Measurements from ENCODE around the gene DPF1. TPM values are rescaled to one million over a fixed set of nuclear protein-coding genes. Genes with fewer than 3 reads are reported as not detected.

The DPF1 gene
- total RNA-seq, 1 experiment from 2014 or later = 0.89 TPM

- DNase-seq (ENCODE audit: low spot score) = no peak
These were observed 59.5 kb downstream of the DPF1 start for GRCh38 chr19:38164526-38164925.

GRCh38 chr19:38163419-38164290 is 60.4 kb downstream of the DPF1 start:
- DNase-seq (ENCODE audit: low spot score) = no peak

- DNase-seq (ENCODE audit: low spot score) = no peak
These were observed 61.4 kb downstream of the DPF1 start for GRCh38 chr19:38162632-38163031.

GRCh38 chr19:38162094-38162493 is 61.9 kb downstream of the DPF1 start:
- no peak for DNase-seq (ENCODE audit: low spot score)

Small RNAs within 50 kb of the gene (small RNA-seq; reads per million reads assigned to genes)
- not detected for gene RN7SL663P

Other genes with a start within 250 kb of the DPF1 start
- gene PPP1R14A, start 32.2 kb upstream of the DPF1 start, total RNA-seq (2014; rRNA removed; shearing (Covaris generic)) = not detected in 2 replicates
- gene SPINT2, start 40.4 kb upstream of the DPF1 start, total RNA-seq (2014; rRNA removed; shearing (Covaris generic)) = 2,475 and 2,514 TPM in 2 replicates
- 1,318 and 1,477 TPM in 2 replicates for gene C19orf33, start 80.0 kb upstream of the DPF1 start, total RNA-seq (2014; rRNA removed; shearing (Covaris generic))
- gene YIF1B, start 91.7 kb upstream of the DPF1 start, total RNA-seq (2014; rRNA removed; shearing (Covaris generic)) = 137 and 149 TPM in 2 replicates
- gene KCNK6, start 95.6 kb upstream of the DPF1 start, total RNA-seq (2014; rRNA removed; shearing (Covaris generic)) = 10.3 and 13.9 TPM in 2 replicates
- gene CATSPERG, start 111.6 kb upstream of the DPF1 start, total RNA-seq (2014; rRNA removed; shearing (Covaris generic)) = 4.0 and 10.5 TPM in 2 replicates
- gene PSMD8, start 150.3 kb upstream of the DPF1 start, total RNA-seq (2014; rRNA removed; shearing (Covaris generic)) = 627 and 640 TPM in 2 replicates
- gene GGN, start 163.8 kb upstream of the DPF1 start, total RNA-seq (2014; rRNA removed; shearing (Covaris generic)) = 0.26 and 0.41 TPM in 2 replicates
- 0.13 and 3.2 TPM in 2 replicates for gene SPRED3, start 164.5 kb upstream of the DPF1 start, total RNA-seq (2014; rRNA removed; shearing (Covaris generic))
- 46.6 and 49.5 TPM in 2 replicates for gene FAM98C, start 178.9 kb upstream of the DPF1 start, total RNA-seq (2014; rRNA removed; shearing (Covaris generic))
- gene RASGRP4, start 202.0 kb upstream of the DPF1 start, total RNA-seq (2014; rRNA removed; shearing (Covaris generic)) = not detected in 2 replicates
- 0.94 TPM in 1 of 2 replicates, not detected in the other for gene RYR1, start 209.5 kb upstream of the DPF1 start, total RNA-seq (2014; rRNA removed; shearing (Covaris generic))